ENCODE measurements around the gene MOSPD3. TPM values are rescaled to one million over a fixed set of nuclear protein-coding genes. Genes with fewer than 3 reads are reported as not detected.
A peak's percentile ranks its signal among the peaks of the same experiment; 100 is the strongest.

MOSPD3 gene
- total and polyA plus RNA-seq, 2 of the 13 experiments (the other 11 are each of a cell fraction or from before 2014, with no cell fraction given), result 7.6 to 8.8 TPM

DNA sequence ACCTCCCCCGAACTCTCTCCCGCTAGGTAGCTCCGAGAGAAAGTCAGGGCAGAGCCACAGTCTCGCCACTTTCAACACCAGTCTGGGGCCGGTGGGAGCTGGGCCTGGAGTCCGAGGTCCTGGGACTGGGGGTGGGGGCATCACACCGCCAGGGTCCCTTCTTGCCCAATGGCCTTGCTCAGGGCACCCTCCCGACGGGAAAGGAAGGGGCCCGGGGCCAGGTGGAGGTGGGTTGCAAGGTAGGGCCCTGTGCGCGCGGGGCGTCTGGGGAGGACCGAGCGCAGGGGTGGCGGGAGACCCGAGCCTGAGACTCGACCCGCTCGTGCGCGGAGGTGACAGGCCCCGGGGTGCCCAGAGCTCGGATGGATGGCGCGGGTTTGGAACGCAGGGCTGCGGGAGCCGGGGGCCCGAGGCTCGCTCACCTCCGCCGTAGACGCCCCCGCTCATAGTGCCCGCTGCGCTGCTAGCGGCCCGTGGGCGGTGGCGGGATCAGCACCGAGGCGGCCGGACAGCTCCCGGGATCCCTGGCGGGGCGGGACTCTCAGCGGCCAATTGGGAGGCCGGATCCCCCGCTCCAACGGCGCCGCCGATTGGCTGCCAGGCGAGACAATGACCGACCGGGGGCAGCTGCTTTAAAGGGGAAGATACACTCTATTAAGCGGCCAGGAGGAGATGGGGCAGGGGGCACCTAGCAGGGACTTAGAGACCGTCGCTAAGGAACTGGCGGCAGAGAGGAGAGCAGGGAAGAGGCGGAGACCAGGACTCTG is 43.8 kb downstream of the MOSPD3 start, which contains the start of gene ACTL6B (continued):
- TF ChIP-seq ZNF83 (CRISPR knock-in tag; IDR thresholded peaks at IDR 0.05; ENCODE audit: borderline replicate concordance) (no peak), ARNTL (CRISPR knock-in tag; IDR thresholded peaks at IDR 0.05) (no peak), ZNF614 (CRISPR knock-in tag; IDR thresholded peaks at IDR 0.05; ENCODE audit: borderline replicate concordance) (no peak), EHMT2 (IDR thresholded peaks at IDR 0.05; ENCODE audit: borderline replicate concordance, low read depth, low read length) (peak; percentile 60; the same call in 1 of the 2 replicates), ZNF557 (CRISPR knock-in tag; IDR thresholded peaks at IDR 0.05) (no peak), SMARCC2 (IDR thresholded peaks at IDR 0.05) (no peak), MIXL1 (CRISPR knock-in tag; IDR thresholded peaks at IDR 0.05) (no peak), TOE1 (CRISPR knock-in tag; IDR thresholded peaks at IDR 0.05) (no peak), CEBPB (IDR thresholded peaks at IDR 0.05; ENCODE audit: borderline replicate concordance, low read depth, low read length) (no peak), GZF1 (CRISPR knock-in tag; IDR thresholded peaks at IDR 0.05) (peak; percentile 81; the same call in 1 of the 2 replicates), ZNF644 (CRISPR knock-in tag; IDR thresholded peaks at IDR 0.05; ENCODE audit: low read depth) (no peak), BCL6 (CRISPR knock-in tag; IDR thresholded peaks at IDR 0.05) (peak; percentile 28; the same call in 1 of the 2 replicates), PITX1 (CRISPR knock-in tag; IDR thresholded peaks at IDR 0.05) (peak; percentile 73), MXD4 (CRISPR knock-in tag; IDR thresholded peaks at IDR 0.05) (0 out of 2 replicates have a peak, but pooled peaks have one; percentile 25), CREB1 (IDR thresholded peaks at IDR 0.05) (no peak), CREB1 (CRISPR knock-in tag; IDR thresholded peaks at IDR 0.05) (no peak), ZNF136 (CRISPR knock-in tag; IDR thresholded peaks at IDR 0.05; ENCODE audit: low read depth) (no peak), SMYD3 (CRISPR knock-in tag; IDR thresholded peaks at IDR 0.05) (no peak), ZNF296 (CRISPR knock-in tag; conservative IDR thresholded peaks at IDR 0.05) (no peak)
- TF ChIP-seq, protein P1, sequence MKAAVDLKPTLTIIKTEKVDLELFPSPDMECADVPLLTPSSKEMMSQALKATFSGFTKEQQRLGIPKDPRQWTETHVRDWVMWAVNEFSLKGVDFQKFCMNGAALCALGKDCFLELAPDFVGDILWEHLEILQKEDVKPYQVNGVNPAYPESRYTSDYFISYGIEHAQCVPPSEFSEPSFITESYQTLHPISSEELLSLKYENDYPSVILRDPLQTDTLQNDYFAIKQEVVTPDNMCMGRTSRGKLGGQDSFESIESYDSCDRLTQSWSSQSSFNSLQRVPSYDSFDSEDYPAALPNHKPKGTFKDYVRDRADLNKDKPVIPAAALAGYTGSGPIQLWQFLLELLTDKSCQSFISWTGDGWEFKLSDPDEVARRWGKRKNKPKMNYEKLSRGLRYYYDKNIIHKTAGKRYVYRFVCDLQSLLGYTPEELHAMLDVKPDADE (CRISPR knock-in tag; IDR thresholded peaks at IDR 0.05), result 0 out of 2 replicates have a peak, but pooled peaks have one; percentile 9
- TF ChIP-seq, protein P2, sequence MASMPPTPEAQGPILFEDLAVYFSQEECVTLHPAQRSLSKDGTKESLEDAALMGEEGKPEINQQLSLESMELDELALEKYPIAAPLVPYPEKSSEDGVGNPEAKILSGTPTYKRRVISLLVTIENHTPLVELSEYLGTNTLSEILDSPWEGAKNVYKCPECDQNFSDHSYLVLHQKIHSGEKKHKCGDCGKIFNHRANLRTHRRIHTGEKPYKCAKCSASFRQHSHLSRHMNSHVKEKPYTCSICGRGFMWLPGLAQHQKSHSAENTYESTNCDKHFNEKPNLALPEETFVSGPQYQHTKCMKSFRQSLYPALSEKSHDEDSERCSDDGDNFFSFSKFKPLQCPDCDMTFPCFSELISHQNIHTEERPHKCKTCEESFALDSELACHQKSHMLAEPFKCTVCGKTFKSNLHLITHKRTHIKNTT (CRISPR knock-in tag; IDR thresholded peaks at IDR 0.05), result no peak
- TF ChIP-seq, protein P3, sequence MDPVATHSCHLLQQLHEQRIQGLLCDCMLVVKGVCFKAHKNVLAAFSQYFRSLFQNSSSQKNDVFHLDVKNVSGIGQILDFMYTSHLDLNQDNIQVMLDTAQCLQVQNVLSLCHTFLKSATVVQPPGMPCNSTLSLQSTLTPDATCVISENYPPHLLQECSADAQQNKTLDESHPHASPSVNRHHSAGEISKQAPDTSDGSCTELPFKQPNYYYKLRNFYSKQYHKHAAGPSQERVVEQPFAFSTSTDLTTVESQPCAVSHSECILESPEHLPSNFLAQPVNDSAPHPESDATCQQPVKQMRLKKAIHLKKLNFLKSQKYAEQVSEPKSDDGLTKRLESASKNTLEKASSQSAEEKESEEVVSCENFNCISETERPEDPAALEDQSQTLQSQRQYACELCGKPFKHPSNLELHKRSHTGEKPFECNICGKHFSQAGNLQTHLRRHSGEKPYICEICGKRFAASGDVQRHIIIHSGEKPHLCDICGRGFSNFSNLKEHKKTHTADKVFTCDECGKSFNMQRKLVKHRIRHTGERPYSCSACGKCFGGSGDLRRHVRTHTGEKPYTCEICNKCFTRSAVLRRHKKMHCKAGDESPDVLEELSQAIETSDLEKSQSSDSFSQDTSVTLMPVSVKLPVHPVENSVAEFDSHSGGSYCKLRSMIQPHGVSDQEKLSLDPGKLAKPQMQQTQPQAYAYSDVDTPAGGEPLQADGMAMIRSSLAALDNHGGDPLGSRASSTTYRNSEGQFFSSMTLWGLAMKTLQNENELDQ (CRISPR knock-in tag; IDR thresholded peaks at IDR 0.05; ENCODE audit: borderline replicate concordance), result no peak
- TF ChIP-seq, protein P4, sequence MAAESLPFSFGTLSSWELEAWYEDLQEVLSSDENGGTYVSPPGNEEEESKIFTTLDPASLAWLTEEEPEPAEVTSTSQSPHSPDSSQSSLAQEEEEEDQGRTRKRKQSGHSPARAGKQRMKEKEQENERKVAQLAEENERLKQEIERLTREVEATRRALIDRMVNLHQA (CRISPR knock-in tag; IDR thresholded peaks at IDR 0.05), result no peak
- TF ChIP-seq, protein P5, sequence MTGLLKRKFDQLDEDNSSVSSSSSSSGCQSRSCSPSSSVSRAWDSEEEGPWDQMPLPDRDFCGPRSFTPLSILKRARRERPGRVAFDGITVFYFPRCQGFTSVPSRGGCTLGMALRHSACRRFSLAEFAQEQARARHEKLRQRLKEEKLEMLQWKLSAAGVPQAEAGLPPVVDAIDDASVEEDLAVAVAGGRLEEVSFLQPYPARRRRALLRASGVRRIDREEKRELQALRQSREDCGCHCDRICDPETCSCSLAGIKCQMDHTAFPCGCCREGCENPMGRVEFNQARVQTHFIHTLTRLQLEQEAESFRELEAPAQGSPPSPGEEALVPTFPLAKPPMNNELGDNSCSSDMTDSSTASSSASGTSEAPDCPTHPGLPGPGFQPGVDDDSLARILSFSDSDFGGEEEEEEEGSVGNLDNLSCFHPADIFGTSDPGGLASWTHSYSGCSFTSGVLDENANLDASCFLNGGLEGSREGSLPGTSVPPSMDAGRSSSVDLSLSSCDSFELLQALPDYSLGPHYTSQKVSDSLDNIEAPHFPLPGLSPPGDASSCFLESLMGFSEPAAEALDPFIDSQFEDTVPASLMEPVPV (CRISPR knock-in tag; IDR thresholded peaks at IDR 0.05), result peak; percentile 71; the same call in 1 of the 2 replicates
